Kidney (tissue), 14 donors: ENCODE results near the gene CCL19. TPM values are rescaled to one million over a fixed set of nuclear protein-coding genes. Genes with fewer than 3 reads are reported as not detected.
A peak's percentile ranks its signal among the peaks of the same experiment; 100 is the strongest.

ENCODE experiments used
- DNase-seq, 5 donors: peaks; one replicate each; pipeline ENCODE4 v3.0.0-alpha.2; 2013 to 2020
- FAIRE-seq: peaks from 2 replicates; lab custom pipeline; 2012; peaks lifted over from hg19 to GRCh38; lab: Jason Lieb, UNC
- H3K27ac ChIP-seq, 2 donors: one replicate each; pipeline ENCODE4 v1.7.0; 2013; ENCODE audit warnings: low read depth in 2 of 2, low read length in 2 of 2, inconsistent platforms in 1 of 2
- H3K27me3 ChIP-seq: one replicate; pipeline ENCODE4 v1.7.1; 2013; ENCODE audit warnings: low read length, inconsistent platforms; ENCODE audit not compliant: control insufficient read depth, insufficient read depth
- H3K36me3 ChIP-seq, 3 donors: one replicate each; pipeline versions ENCODE4 v1.7.0 to v1.7.1; 2013; ENCODE audit warnings: low read length in 3 of 3, control low read depth in 1 of 3, inconsistent platforms in 1 of 3; ENCODE audit not compliant: insufficient read depth in 3 of 3, control insufficient read depth in 2 of 3
- H3K4me1 ChIP-seq, 3 donors: one replicate each; pipeline versions ENCODE4 v1.7.0 to v1.7.1; 2013; ENCODE audit warnings: low read length in 3 of 3, inconsistent platforms in 1 of 3, low read depth in 1 of 3; ENCODE audit not compliant: control insufficient read depth in 2 of 3, insufficient read depth in 2 of 3
- H3K4me3 ChIP-seq, 3 donors: one replicate each; pipeline versions ENCODE4 v1.7.0 to v1.8.1; 2013; ENCODE audit warnings: low read length in 3 of 3, control low read depth in 1 of 3, inconsistent platforms in 1 of 3
- H3K9ac ChIP-seq, 3 donors: one replicate each; pipeline versions ENCODE4 v1.7.0 to v1.7.1; 2013; ENCODE audit warnings: low read length in 3 of 3, control low read depth in 1 of 3, inconsistent platforms in 1 of 3
- H3K9me3 ChIP-seq, 3 donors: one replicate each; pipeline versions ENCODE4 v1.7.0 to v1.7.1; 2013; ENCODE audit warnings: low read length in 3 of 3, control low read depth in 1 of 3, inconsistent platforms in 1 of 3; ENCODE audit not compliant: control insufficient read depth in 2 of 3, insufficient read depth in 1 of 3
- CTCF ChIP-seq: IDR thresholded peaks from 3 replicates; pipeline ENCODE4 v1.5.1; 2012; ENCODE audit warnings: mild to moderate bottlenecking, moderate library complexity, borderline replicate concordance; ENCODE audit not compliant: insufficient read depth; ENCODE audit errors: extremely low read depth
- intact Hi-C: fragments of 100-400 bp; cut with DNase I; formaldehyde crosslinking; loops from one replicate; pipeline ENCODE4 v1.11.1; 2022
- polyA plus RNA-seq: library from polyadenylated mRNA; stranded (reverse); fragments of 350-450 nt; fragmentation: Illumina TruSeq; extraction: RNeasy Lipid Tissue Mini Kit (QIAGEN cat#74804); gene quantifications from one replicate; pipeline ENCODE4 v1.2.3, GENCODE V29; 2014; ENCODE audit warnings: low read depth, low replicate concordance; ENCODE audit not compliant: insufficient read depth
- total RNA-seq: library from RNA; stranded (reverse); fragmentation: NEBNext Ultra II Directional; extraction: Animal tissue kit (Norgen Biotek cat#: 25700); gene quantifications from one replicate; pipeline ENCODE4 v1.2.1, GENCODE V29; 2021
- donor health status: control.
- donor health status: control.
- donor health status: control.
- donor health status: control.
- donor health status: control.
- donor health status: DM: yes; HTN: yes; CAD: no.
- donor health status: Normal renal cell carcinoma (clear cell type).

The CCL19 gene
- total and polyA plus RNA-seq, 2 donors from 2014 or later, result 11.4 to 60.8 TPM

GRCh38 chr9:34650816-34651215 lies 40.3 kb downstream of the CCL19 start:
- no peak for FAIRE-seq
- no peak for TF ChIP-seq CTCF
- Histone ChIP-seq H3K27me3 (no peaks in the 10 kb centered on the region), H3K9me3 (no peaks in the 10 kb centered on the region), H3K36me3 (peaks cover 4 to 18% (median 5%) of the 10 kb centered on the region in 3 donors), H3K4me1 (peaks cover 23 to 49% (median 43%) of the 10 kb centered on the region in 3 donors), H3K27ac (no peak overlapping the region), H3K9ac (peak overlapping the region in 1 of 3 donors; percentile 63), H3K4me3 (no peak overlapping the region)
- intact Hi-C loops, result no loop called here
- DNase-seq, result no peak

- Histone ChIP-seq H3K27ac (no peak overlapping the region), H3K36me3 (peaks cover 4 to 18% (median 5%) of the 10 kb centered on the region in 3 donors), H3K4me3 (no peak overlapping the region), H3K4me1 (peaks cover 23 to 52% (median 44%) of the 10 kb centered on the region in 3 donors), H3K9ac (no peak overlapping the region), H3K9me3 (no peaks in the 10 kb centered on the region), H3K27me3 (no peaks in the 10 kb centered on the region)
- intact Hi-C loops, result no loop called here
- FAIRE-seq, result no peak
- TF ChIP-seq CTCF, result no peak
- no peak for DNase-seq
Observed at GRCh38 chr9:34648673-34649072, 42.4 kb downstream of the CCL19 start.

- Histone ChIP-seq H3K27ac (no peak overlapping the region), H3K9me3 (no peaks in the 10 kb centered on the region), H3K4me3 (peak overlapping the region; percentile 71 to 87 (median 87)), H3K4me1 (peaks cover 16 to 43% (median 35%) of the 10 kb centered on the region in 3 donors), H3K36me3 (peaks cover 4 to 18% (median 5%) of the 10 kb centered on the region in 3 donors), H3K27me3 (no peaks in the 10 kb centered on the region), H3K9ac (peak overlapping the region; percentile 77 to 96 (median 86))
- TF ChIP-seq CTCF, result no peak
- no peak for FAIRE-seq
- DNase-seq, result no peak
- intact Hi-C loops, result no loop called here
Observed at GRCh38 chr9:34647651-34648050, 43.4 kb downstream of the CCL19 start.

- Histone ChIP-seq H3K27ac (peak overlapping the region; percentile 66 to 88), H3K9me3 (no peaks in the 10 kb centered on the region), H3K4me1 (peaks cover 10 to 39% (median 29%) of the 10 kb centered on the region in 3 donors), H3K9ac (peak overlapping the region; percentile 77 to 96 (median 86)), H3K4me3 (peak overlapping the region; percentile 71 to 87 (median 87)), H3K36me3 (peaks cover 4 to 18% (median 5%) of the 10 kb centered on the region in 3 donors), H3K27me3 (no peaks in the 10 kb centered on the region)
- FAIRE-seq (no peak), DNase-seq (no peak)
- no peak for TF ChIP-seq CTCF
- intact Hi-C loops, result no loop called here
Observed at GRCh38 chr9:34647084-34647403, 44.0 kb downstream of the CCL19 start.
